Measurements from ENCODE around the gene GLG1. TPM values are rescaled to one million over a fixed set of nuclear protein-coding genes. Genes with fewer than 3 reads are reported as not detected.
A peak's percentile ranks its signal among the peaks of the same experiment; 100 is the strongest.

GLG1 gene
- total and polyA plus RNA-seq, 4 donors = 22.2 to 71.5 (median 47.9) TPM

GRCh38 chr16:74605746-74606520, 981 bp downstream of the GLG1 start:
- H3K27ac ChIP-seq (ENCODE audit: low read depth in 1 of 2, low read length in 2 of 2) = peak overlapping the region; percentile 94 to 98
- no peak for DNase-seq (ENCODE audit: low spot score)

GRCh38 chr16:74605332-74605731, 1.6 kb downstream of the GLG1 start:
- peaks cover 3 to 26% (median 17%) of the 10 kb centered on the region in 4 donors for H3K4me1 ChIP-seq (ENCODE audit: control insufficient read depth in 4 of 4, insufficient read depth in 4 of 4, low read length in 3 of 4)
- peak overlapping the region in 1 of 3 donors; percentile 94 for H3K4me3 ChIP-seq (ENCODE audit: low read depth in 1 of 3, low read length in 3 of 3)
- no peaks in the 10 kb centered on the region for H3K9me3 ChIP-seq (ENCODE audit: control insufficient read depth in 4 of 4, low read length in 3 of 4)
- H3K27ac ChIP-seq (ENCODE audit: low read depth in 1 of 2, low read length in 2 of 2) = no peak overlapping the region
- DNase-seq (ENCODE audit: low spot score) = no peak
- H3K9ac ChIP-seq (ENCODE audit: low read depth in 1 of 2, low read length in 2 of 2) = peak overlapping the region; percentile 83 to 88
- WGBS = 45% methylated on average over 6 of the region's 6 CpGs
- no peaks in the 10 kb centered on the region for H3K27me3 ChIP-seq (ENCODE audit: control insufficient read depth in 4 of 4, insufficient read depth in 4 of 4, low read length in 3 of 4)
- no peaks in the 10 kb centered on the region for H3K36me3 ChIP-seq (ENCODE audit: control insufficient read depth in 4 of 4, insufficient read depth in 3 of 4, low read depth in 1 of 4, low read length in 3 of 4)
- no peak for TF ChIP-seq EGR1 (IDR thresholded peaks at IDR 0.05; ENCODE audit: low read depth in 2 of 2)
- no peak for TF ChIP-seq HNF4G (IDR thresholded peaks at IDR 0.05)
- TF ChIP-seq ZBTB33 (IDR thresholded peaks at IDR 0.05) = no peak
- TF ChIP-seq RXRA (IDR thresholded peaks at IDR 0.05) = no peak
- no peak for TF ChIP-seq JUND (IDR thresholded peaks at IDR 0.05)
- TF ChIP-seq FOXA2 (IDR thresholded peaks at IDR 0.05) = no peak
- no peak for TF ChIP-seq YY1 (IDR thresholded peaks at IDR 0.05)
- TF ChIP-seq CTCF (IDR thresholded peaks at IDR 0.05; ENCODE audit: low read depth, low read length, missing input control) = no peak
- TF ChIP-seq MAX (IDR thresholded peaks at IDR 0.05) = no peak
- TF ChIP-seq TAF1 (conservative IDR thresholded peaks at IDR 0.05) = no peak

More at GRCh38 chr16:74605746-74606520, 981 bp downstream of the GLG1 start:
- Histone ChIP-seq H3K36me3 (ENCODE audit: control insufficient read depth in 4 of 4, insufficient read depth in 3 of 4, low read depth in 1 of 4, low read length in 3 of 4) (no peaks in the 10 kb centered on the region), H3K9ac (ENCODE audit: low read depth in 1 of 2, low read length in 2 of 2) (peak overlapping the region; percentile 83 to 88), H3K27me3 (ENCODE audit: control insufficient read depth in 4 of 4, insufficient read depth in 4 of 4, low read length in 3 of 4) (no peaks in the 10 kb centered on the region), H3K4me3 (ENCODE audit: low read depth in 1 of 3, low read length in 3 of 3) (peak overlapping the region; percentile 86 to 97 (median 94)), H3K4me1 (ENCODE audit: control insufficient read depth in 4 of 4, insufficient read depth in 4 of 4, low read length in 3 of 4) (peaks cover 3 to 26% (median 17%) of the 10 kb centered on the region in 4 donors), H3K9me3 (ENCODE audit: control insufficient read depth in 4 of 4, low read length in 3 of 4) (no peaks in the 10 kb centered on the region)
- 4% methylated on average over 17 of the region's 17 CpGs for WGBS
- TF ChIP-seq JUND (IDR thresholded peaks at IDR 0.05) (no peak), CTCF (IDR thresholded peaks at IDR 0.05; ENCODE audit: low read depth, low read length, missing input control) (no peak), REST (IDR thresholded peaks at IDR 0.05) (peak; percentile 17), FOXA2 (IDR thresholded peaks at IDR 0.05) (no peak), HNF4A (conservative IDR thresholded peaks at IDR 0.05) (no peak), MAX (IDR thresholded peaks at IDR 0.05) (no peak)
